ENCODE measurements around the gene BRAF.
"Not testable (repeated sequence)": the region's sequence is repeated elsewhere in the genome, so short reads cannot be mapped to it uniquely, and the experiment has no call there.

Gene BRAF

DNA sequence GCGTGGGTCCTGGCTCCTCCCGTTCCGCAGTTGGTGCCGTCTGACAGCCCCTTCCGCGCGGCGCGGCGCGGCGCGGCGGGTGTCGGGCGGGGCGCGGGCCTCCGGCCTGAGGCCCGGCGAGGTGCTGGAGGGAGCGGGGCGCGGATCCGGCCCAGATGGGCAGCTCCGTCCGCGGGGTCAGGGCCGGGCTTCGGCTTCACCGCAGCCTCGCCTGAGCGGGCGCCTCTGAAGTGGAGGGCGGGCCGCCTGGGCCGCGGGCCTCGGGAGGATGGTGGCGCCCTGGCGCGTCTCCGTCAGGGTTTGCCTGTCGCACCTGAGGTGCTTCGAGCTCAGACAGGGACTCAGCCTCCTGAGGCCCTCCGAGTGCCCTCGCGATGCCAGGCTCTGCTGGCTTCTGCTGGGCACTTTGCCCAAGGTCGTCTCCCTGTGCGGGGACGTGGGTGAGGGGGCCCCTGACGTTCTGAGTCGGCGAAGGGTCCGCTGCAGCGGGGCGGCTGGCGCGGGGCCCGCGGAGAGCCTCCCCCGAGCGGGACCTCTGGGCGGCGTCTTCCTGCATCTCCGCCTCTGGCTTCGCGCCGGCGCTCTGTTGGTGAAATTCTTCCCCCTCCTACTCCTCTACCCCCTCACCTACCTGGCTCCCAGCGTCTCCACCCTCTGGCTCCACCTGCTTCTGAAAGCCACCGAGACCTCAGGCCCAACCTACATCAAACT lies 251.5 kb downstream of the BRAF start:
- no peaks in the 10 kb centered on the region for H3K9me3 Mint-ChIP-seq
- no peaks in the 10 kb centered on the region for H3K27me3 Mint-ChIP-seq
- H3K36me3 Mint-ChIP-seq (ENCODE audit: insufficient read depth): peaks cover 3% of the 10 kb centered on the region
- peaks cover 22 to 26% of the 10 kb centered on the region in 2 donors for H3K4me1 Mint-ChIP-seq (ENCODE audit: low read depth in 2 of 2)
- H3K27ac Mint-ChIP-seq: peak overlapping the region; percentile 87 to 89
- peak; percentile 78 for ATAC-seq (replicated peaks)
- peak; percentile 45 to 64 (median 48) for DNase-seq
- H3K4me3 Mint-ChIP-seq: peak overlapping the region; percentile 86 to 91

- ATAC-seq (replicated peaks) (peak; percentile 70), DNase-seq (peak in 2 of 3 experiments; percentile 42 to 58)
- H3K36me3 Mint-ChIP-seq (ENCODE audit: insufficient read depth): peaks cover 3% of the 10 kb centered on the region
- no peaks in the 10 kb centered on the region for H3K9me3 Mint-ChIP-seq
- H3K27ac Mint-ChIP-seq: peak within 1 kb of the TSS; percentile 87 to 89
- peak within 1 kb of the TSS; percentile 86 to 91 for H3K4me3 Mint-ChIP-seq
- H3K4me1 Mint-ChIP-seq (ENCODE audit: low read depth in 2 of 2): peaks cover 16 to 19% of the 10 kb centered on the region in 2 donors
- no peaks in the 10 kb centered on the region for H3K27me3 Mint-ChIP-seq
These were observed 252.2 kb downstream of the BRAF start, which contains the start of gene ADCK2 for GRCh38 chr7:140672382-140673062. ADCK2 (plus strand) TSS chr7:140672945; CDS start chr7:140673331, 386 bp downstream.

- ATAC-seq (replicated peaks) (no peak), DNase-seq (no peak)
- H3K9me3 Mint-ChIP-seq: no peaks in the 10 kb centered on the region
- H3K4me3 Mint-ChIP-seq: peak overlapping the region; percentile 61 to 86
- H3K27me3 Mint-ChIP-seq: no peaks in the 10 kb centered on the region
- peak overlapping the region in 1 of 2 donors; percentile 10 for H3K27ac Mint-ChIP-seq
- peaks cover 16 to 17% of the 10 kb centered on the region in 2 donors for H3K4me1 Mint-ChIP-seq (ENCODE audit: low read depth in 2 of 2)
- peaks cover 3% of the 10 kb centered on the region for H3K36me3 Mint-ChIP-seq (ENCODE audit: insufficient read depth)
These were observed 252.8 kb downstream of the BRAF start for GRCh38 chr7:140671966-140672365.

GRCh38 chr7:140670343-140670935 lies 254.3 kb downstream of the BRAF start:
- no peak overlapping the region for H3K4me3 Mint-ChIP-seq

DNA sequence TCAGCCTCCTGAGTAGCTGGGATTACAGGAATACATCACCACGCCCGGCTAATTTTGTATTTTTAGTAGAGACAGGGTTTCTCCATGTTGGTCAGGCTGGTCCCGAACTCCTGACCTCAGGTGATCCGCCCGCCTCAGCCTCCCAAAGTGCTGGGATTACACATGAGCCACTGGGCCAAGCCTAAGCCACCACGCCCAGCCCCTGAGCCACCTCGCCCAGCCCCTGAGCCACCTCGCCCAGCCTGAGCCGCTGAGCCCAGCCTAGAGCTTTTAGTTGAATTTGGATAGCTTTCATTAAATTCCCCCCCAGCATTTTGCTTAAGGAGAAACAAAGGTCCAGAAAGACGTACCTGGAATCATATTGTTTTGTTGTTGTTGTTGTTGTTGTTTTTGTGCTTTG lies 254.9 kb downstream of the BRAF start:
- H3K27ac Mint-ChIP-seq; H3K9me3 Mint-ChIP-seq; H3K27me3 Mint-ChIP-seq; H3K4me3 Mint-ChIP-seq; DNase-seq; ATAC-seq (replicated peaks); H3K36me3 Mint-ChIP-seq (ENCODE audit: insufficient read depth): not testable (repeated sequence)
- peaks cover 8 to 13% of the 10 kb centered on the region in 2 donors for H3K4me1 Mint-ChIP-seq (ENCODE audit: low read depth in 2 of 2)

More at GRCh38 chr7:140670343-140670935, 254.3 kb downstream of the BRAF start:
- DNase-seq (no peak), ATAC-seq (replicated peaks) (no peak)
- H3K27ac Mint-ChIP-seq: no peak overlapping the region
- peaks cover 3% of the 10 kb centered on the region for H3K36me3 Mint-ChIP-seq (ENCODE audit: insufficient read depth)
- peaks cover 10 to 16% of the 10 kb centered on the region in 2 donors for H3K4me1 Mint-ChIP-seq (ENCODE audit: low read depth in 2 of 2)
- H3K27me3 Mint-ChIP-seq: peaks cover 0 to under 1% of the 10 kb centered on the region in 2 donors
- H3K9me3 Mint-ChIP-seq: no peaks in the 10 kb centered on the region

DNA sequence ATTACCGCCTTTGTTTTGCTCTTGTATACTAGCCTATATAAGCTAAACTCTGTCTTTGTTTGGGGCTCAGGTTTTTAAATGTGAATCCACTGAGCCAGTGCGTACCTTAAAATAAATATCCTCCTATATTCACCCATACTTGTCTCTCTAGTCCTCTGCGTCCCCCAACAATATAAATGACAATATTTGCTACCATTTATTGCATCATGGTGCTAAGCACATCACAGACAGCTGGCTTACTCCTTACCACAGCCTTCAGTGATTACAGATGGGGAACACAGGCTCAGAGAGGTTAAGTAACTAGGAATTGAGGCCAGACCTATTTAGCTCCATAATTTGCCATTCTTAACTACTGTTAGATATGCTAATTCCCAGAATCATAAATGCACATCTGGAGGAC lies 255.4 kb downstream of the BRAF start:
- peaks cover 0 to 9% of the 10 kb centered on the region in 2 donors for H3K27me3 Mint-ChIP-seq
- no peak for ATAC-seq (replicated peaks)
- peaks cover 3 to 9% of the 10 kb centered on the region in 2 donors for H3K4me1 Mint-ChIP-seq (ENCODE audit: low read depth in 2 of 2)
- H3K36me3 Mint-ChIP-seq (ENCODE audit: insufficient read depth): no peaks in the 10 kb centered on the region
- no peaks in the 10 kb centered on the region for H3K9me3 Mint-ChIP-seq
- no peak overlapping the region for H3K4me3 Mint-ChIP-seq
- DNase-seq: no peak
- no peak overlapping the region for H3K27ac Mint-ChIP-seq
